ENCODE data around the gene PTPRM.

The PTPRM gene

GRCh38 chr18:7809455-7809854 is 242.3 kb downstream of the PTPRM start:
- DNase-seq (ENCODE audit: low spot score): no peak

- DNase-seq (ENCODE audit: low spot score): no peak
These were observed 242.9 kb downstream of the PTPRM start for GRCh38 chr18:7809978-7810377.

- no peak for DNase-seq (ENCODE audit: low spot score)
These were observed 245.4 kb downstream of the PTPRM start for GRCh38 chr18:7812431-7813063.

- no peak for DNase-seq (ENCODE audit: low spot score)
These were observed 246.0 kb downstream of the PTPRM start for GRCh38 chr18:7813131-7813530.

- no peak for DNase-seq (ENCODE audit: low spot score)
These were observed 247.7 kb downstream of the PTPRM start for GRCh38 chr18:7814754-7815315.

- no peak for DNase-seq (ENCODE audit: low spot score)
These were observed 248.7 kb downstream of the PTPRM start for GRCh38 chr18:7815787-7816186.

GRCh38 chr18:7817575-7818230 is 250.6 kb downstream of the PTPRM start:
- no peak for DNase-seq (ENCODE audit: low spot score)

- no peak for DNase-seq (ENCODE audit: low spot score)
These were observed 254.7 kb downstream of the PTPRM start for GRCh38 chr18:7821784-7822183.

GRCh38 chr18:7822435-7823331 is 255.6 kb downstream of the PTPRM start:
- DNase-seq (ENCODE audit: low spot score): no peak

GRCh38 chr18:7824970-7825369 is 257.9 kb downstream of the PTPRM start:
- no peak for DNase-seq (ENCODE audit: low spot score)

- no peak for DNase-seq (ENCODE audit: low spot score)
These were observed 263.4 kb downstream of the PTPRM start for GRCh38 chr18:7830468-7830867.

- DNase-seq (ENCODE audit: low spot score): no peak
These were observed 272.4 kb downstream of the PTPRM start for GRCh38 chr18:7839548-7839947.

GRCh38 chr18:7840411-7840810 is 273.3 kb downstream of the PTPRM start:
- no peak for DNase-seq (ENCODE audit: low spot score)

GRCh38 chr18:7844017-7844416 is 276.9 kb downstream of the PTPRM start:
- DNase-seq (ENCODE audit: low spot score): no peak

GRCh38 chr18:7844418-7844817 is 277.3 kb downstream of the PTPRM start:
- no peak for DNase-seq (ENCODE audit: low spot score)

GRCh38 chr18:7846335-7846734 is 279.2 kb downstream of the PTPRM start:
- DNase-seq (ENCODE audit: low spot score): no peak

- DNase-seq (ENCODE audit: low spot score): no peak
These were observed 280.4 kb downstream of the PTPRM start for GRCh38 chr18:7847357-7848053.

GRCh38 chr18:7848054-7848412 is 280.9 kb downstream of the PTPRM start:
- no peak for DNase-seq (ENCODE audit: low spot score)

GRCh38 chr18:7850446-7850845 is 283.3 kb downstream of the PTPRM start:
- DNase-seq (ENCODE audit: low spot score): no peak

- no peak for DNase-seq (ENCODE audit: low spot score)
These were observed 287.9 kb downstream of the PTPRM start for GRCh38 chr18:7855028-7855427.

- DNase-seq (ENCODE audit: low spot score): no peak
These were observed 288.6 kb downstream of the PTPRM start for GRCh38 chr18:7855671-7856070.

GRCh38 chr18:7856116-7856515 is 289.0 kb downstream of the PTPRM start:
- no peak for DNase-seq (ENCODE audit: low spot score)
